H1 (cell line): Measurements from ENCODE around the gene COPA. TPM values are rescaled to one million over a fixed set of nuclear protein-coding genes. Genes with fewer than 3 reads are reported as not detected.

Experiments
- FOSL1 ChIP-seq: IDR thresholded peaks from 2 replicates; pipeline ENCODE4 v1.6.1; 2011; ENCODE audit warnings: mild to moderate bottlenecking, low read depth, low read length, moderate library complexity; ENCODE audit not compliant: insufficient read depth
- ZNF274 ChIP-seq: IDR thresholded peaks from 2 replicates; pipeline ENCODE4 v1.7.0; 2012; ENCODE audit warnings: low read length, borderline replicate concordance; ENCODE audit errors: extremely low read depth
- polyA plus RNA-seq, 7 experiments: library from polyadenylated mRNA; depleted of rRNA in 3 of 7; stranded (reverse) in 5 of 7; unstranded in 2 of 7; fragments of >200 nt in 5 of 7; fragments of 200-250 nt in 2 of 7; gene quantifications; 1 replicate in 5 of 7; 2 replicates in 1 of 7; 4 replicates in 1 of 7; pipeline versions ENCODE4 v1.2.1 to v1.2.3, GENCODE V29; 2011 to 2013; ENCODE audit warnings: missing spikeins in 2 of 7, mixed read lengths in 2 of 7
- total RNA-seq: library from RNA; stranded (reverse); fragmentation: NEBNext Ultra II Directional; extraction: Animal tissue kit (Norgen Biotek cat#: 25700); gene quantifications from 2 replicates; pipeline ENCODE4 v1.2.1, GENCODE V29; 2021

COPA gene
- total and polyA plus RNA-seq, 2 of the 8 experiments (the other 6 are each of a cell fraction or from before 2014, with no cell fraction given), result 78.2 to 115 TPM

DNA sequence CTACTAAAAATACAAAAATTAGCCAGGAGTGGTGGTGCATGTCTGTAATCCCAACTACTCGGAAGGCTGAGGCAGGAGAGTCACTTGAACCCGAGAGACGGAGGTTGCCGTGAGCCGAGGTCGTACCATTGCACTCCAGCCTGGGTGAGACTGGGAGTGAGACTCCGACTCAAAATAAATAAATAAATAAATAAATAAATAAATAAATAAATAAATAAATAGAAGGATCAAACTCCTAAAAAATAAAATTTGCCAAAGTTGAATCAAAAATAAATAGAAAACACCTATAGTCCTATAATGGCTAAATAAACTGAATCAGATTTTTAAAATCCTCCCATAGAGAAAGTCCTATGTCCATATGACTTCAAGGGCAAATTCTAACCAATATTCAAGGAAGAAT, 42.9 kb downstream of the COPA start (continued):
- no peak for TF ChIP-seq ZNF274
- TF ChIP-seq FOSL1, result no peak
